Neuronal stem cell (in vitro differentiated cells): ENCODE measurements around the gene YDJC.

Experiments
- DNase-seq: peaks from one replicate; pipeline ENCODE4 v3.0.0-alpha.2; 2013; ENCODE audit warnings: low spot score
- H2AFZ ChIP-seq: one replicate; pipeline ENCODE4 v1.6.1; 2013; ENCODE audit warnings: mild to moderate bottlenecking, low read length, inconsistent platforms
- H2AK5ac ChIP-seq: 2 replicates; pipeline ENCODE4 v1.6.1; 2013; ENCODE audit warnings: low read depth, mild to moderate bottlenecking, inconsistent platforms, low read length, moderate library complexity, mixed read lengths
- H2BK120ac ChIP-seq: 2 replicates; pipeline ENCODE4 v1.6.1; 2013; ENCODE audit warnings: low read depth, mild to moderate bottlenecking, inconsistent platforms, low read length, moderate library complexity, mixed read lengths
- H2BK12ac ChIP-seq: one replicate; pipeline ENCODE4 v1.6.1; 2013; ENCODE audit warnings: low read length, inconsistent platforms
- H2BK15ac ChIP-seq: 2 replicates; pipeline ENCODE4 v1.6.1; 2013; ENCODE audit warnings: mild to moderate bottlenecking, low read length, inconsistent platforms, mixed read lengths
- H2BK5ac ChIP-seq: one replicate; pipeline ENCODE4 v1.6.1; 2013; ENCODE audit warnings: inconsistent platforms, mild to moderate bottlenecking, low read length, moderate library complexity
- H3K14ac ChIP-seq: one replicate; pipeline ENCODE4 v1.6.1; 2013; ENCODE audit warnings: low read length, inconsistent platforms
- H3K18ac ChIP-seq: 2 replicates; pipeline ENCODE4 v1.6.1; 2013; ENCODE audit warnings: low read length, inconsistent platforms
- H3K23ac ChIP-seq: 2 replicates; pipeline ENCODE4 v1.6.1; 2013; ENCODE audit warnings: low read depth, mild to moderate bottlenecking, mixed read lengths, low read length, inconsistent platforms; ENCODE audit not compliant: poor library complexity
- H3K27ac ChIP-seq: replicated peaks from 3 replicates; pipeline ENCODE4 v1.5.1; 2013; ENCODE audit warnings: low read length, inconsistent platforms
- H3K27me3 ChIP-seq, 3 experiments: 2 replicates each; pipeline ENCODE4 v1.6.1; 2013; ENCODE audit warnings: low read length in 3 of 3, mild to moderate bottlenecking in 2 of 3, inconsistent platforms in 1 of 3, low read depth in 1 of 3, mixed read lengths in 1 of 3, moderate library complexity in 1 of 3; ENCODE audit not compliant: control insufficient read depth in 3 of 3, insufficient read depth in 3 of 3
- H3K36me3 ChIP-seq, 2 donors: replicated peaks in 1 of 2; 2 replicates each; pipeline ENCODE4 v1.6.1; 2013; ENCODE audit warnings: low read length in 2 of 2; ENCODE audit not compliant: control insufficient read depth in 2 of 2, insufficient read depth in 2 of 2
- H3K4ac ChIP-seq: 2 replicates; pipeline ENCODE4 v1.6.1; 2013; ENCODE audit warnings: inconsistent platforms, mild to moderate bottlenecking, low read length, moderate library complexity
- H3K4me1 ChIP-seq, 2 donors: 1 replicate in 1 of 2; 2 replicates in 1 of 2; pipeline ENCODE4 v1.6.1; 2013; ENCODE audit warnings: low read length in 2 of 2, low read depth in 1 of 2; ENCODE audit not compliant: control insufficient read depth in 2 of 2, insufficient read depth in 1 of 2
- H3K4me2 ChIP-seq: one replicate; pipeline ENCODE4 v1.6.1; 2013; ENCODE audit warnings: mild to moderate bottlenecking, low read length, inconsistent platforms; ENCODE audit not compliant: insufficient read depth, poor library complexity, severe bottlenecking
- H3K4me3 ChIP-seq, 2 donors: 2 replicates each; pipeline ENCODE4 v1.5.1; 2013; ENCODE audit warnings: low read length in 2 of 2, mild to moderate bottlenecking in 2 of 2, inconsistent platforms in 1 of 2, moderate library complexity in 1 of 2
- H3K79me1 ChIP-seq: one replicate; pipeline ENCODE4 v1.6.1; 2013; ENCODE audit warnings: low read depth, mild to moderate bottlenecking, inconsistent platforms, low read length, moderate library complexity
- H3K9ac ChIP-seq: one replicate; pipeline ENCODE4 v1.6.1; 2013; ENCODE audit warnings: mild to moderate bottlenecking, low read depth, low read length, inconsistent platforms; ENCODE audit not compliant: poor library complexity
- H3K9me3 ChIP-seq, 2 donors: replicated peaks in 1 of 2; 2 replicates each; pipeline versions ENCODE3 to v1.6.1; 2013; ENCODE audit warnings: low read length in 2 of 2, mild to moderate bottlenecking in 2 of 2, inconsistent platforms in 1 of 2, low read depth in 1 of 2, mixed read lengths in 1 of 2, moderate library complexity in 1 of 2; ENCODE audit not compliant: control insufficient read depth in 2 of 2, insufficient read depth in 1 of 2
- H4K8ac ChIP-seq: one replicate; pipeline ENCODE4 v1.6.1; 2013; ENCODE audit warnings: low read depth, mild to moderate bottlenecking, inconsistent platforms, low read length, moderate library complexity
- H4K91ac ChIP-seq: one replicate; pipeline ENCODE4 v1.6.1; 2013; ENCODE audit warnings: low read length, low read depth, mild to moderate bottlenecking, inconsistent platforms; ENCODE audit not compliant: poor library complexity
- WGBS, 2 donors: extraction: QIAGEN DNeasy Blood & Tissue Kit; methylation state at CpG; one replicate each; pipeline ENCODE4 v1.1.7; 2013; ENCODE audit warnings: missing lambda C conversion rate in 2 of 2, mixed read lengths in 1 of 2; ENCODE audit not compliant: insufficient read length in 2 of 2, insufficient replicate concordance in 1 of 2; ENCODE audit errors: extremely low coverage in 2 of 2; 5-methylcytosine and 5-hydroxymethylcytosine counted together

YDJC gene

DNA sequence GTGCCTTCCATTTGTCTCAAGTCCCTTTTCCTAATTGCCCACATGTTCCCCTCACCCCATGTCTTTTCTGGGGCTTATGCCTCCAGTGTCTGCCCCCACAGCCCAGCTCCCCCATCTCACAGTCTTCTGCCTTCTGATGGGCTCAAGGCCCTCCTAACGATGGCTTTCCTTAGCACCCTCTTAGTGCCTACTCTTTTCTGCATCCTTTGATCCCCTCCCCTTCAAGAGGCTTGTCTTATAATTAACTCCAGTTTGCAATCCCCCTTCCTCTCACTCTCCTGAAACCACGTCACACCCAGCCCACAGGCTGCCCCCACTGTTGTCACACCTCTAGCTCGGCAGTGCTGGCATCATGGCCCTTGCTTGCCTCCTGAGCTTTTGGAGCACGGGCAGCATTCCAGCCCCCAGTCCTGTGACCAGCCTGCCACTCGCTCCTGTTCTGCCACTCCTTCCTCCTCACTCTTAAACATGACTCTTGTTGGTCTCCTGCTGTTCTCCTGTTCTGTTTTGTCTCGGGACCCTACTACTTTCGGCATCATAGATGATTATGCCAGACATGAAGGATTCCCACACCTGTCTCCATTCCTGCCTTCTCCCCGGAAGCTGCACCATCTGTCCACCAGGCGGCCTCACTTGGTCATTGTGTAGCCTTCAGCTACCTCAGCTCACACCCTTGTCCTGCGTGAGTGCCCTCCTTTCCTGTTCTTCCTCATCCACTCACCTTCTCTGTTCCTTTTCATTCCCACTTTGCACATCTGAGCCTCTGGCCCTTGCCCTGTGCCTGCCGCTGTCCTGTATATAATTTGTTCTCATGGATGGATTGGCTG, 36.2 kb downstream of the YDJC start:
- peaks cover 27 to 83% of the 10 kb centered on the region in 2 donors for H3K36me3 ChIP-seq
- DNase-seq, result no peak

DNA sequence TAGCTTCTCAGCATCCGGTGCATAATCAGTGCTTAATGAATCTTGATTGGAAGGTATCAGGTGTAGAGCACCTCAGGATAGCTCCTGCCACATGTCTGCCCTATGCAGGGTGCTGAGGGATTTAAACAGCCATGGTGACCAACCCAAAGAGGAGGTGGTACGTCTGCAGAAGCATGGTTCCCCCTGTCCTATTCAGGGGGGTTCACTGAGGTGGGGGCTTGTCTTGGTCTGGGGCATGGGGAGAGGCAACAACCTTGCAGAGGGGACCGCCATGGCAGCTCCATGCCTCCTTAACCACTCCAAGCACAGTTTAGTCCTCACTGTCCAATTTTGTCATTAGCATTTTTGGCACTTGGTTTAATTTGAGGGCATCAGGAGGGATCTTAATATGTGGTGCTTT, 37.4 kb downstream of the YDJC start:
- Histone ChIP-seq H3K9me3 (peaks cover 0 to 4% of the 10 kb centered on the region in 2 donors), H4K8ac (no peak overlapping the region), H3K27ac (no peak overlapping the region), H3K9ac (no peak overlapping the region), H2AK5ac (no peak overlapping the region), H2BK120ac (no peak overlapping the region), H3K4ac (no peak overlapping the region), H2AFZ (no peak overlapping the region), H4K91ac (no peak overlapping the region), H3K79me1 (peaks cover 22% of the 10 kb centered on the region), H2BK5ac (no peak overlapping the region), H3K14ac (no peak overlapping the region), H2BK15ac (no peak overlapping the region), H3K36me3 (peaks cover 30 to 82% of the 10 kb centered on the region in 2 donors), H3K4me3 (no peak overlapping the region), H3K23ac (no peak overlapping the region), H3K4me2 (no peak overlapping the region), H3K18ac (no peak overlapping the region), H3K4me1 (no peaks in the 10 kb centered on the region), H3K27me3 (no peaks in the 10 kb centered on the region), H2BK12ac (no peak overlapping the region)
- no CpG with 5 or more reads among the region's 3 CpGs for WGBS, 2 donors
- DNase-seq, result no peak

More for the DNA sequence above, 36.2 kb downstream of the YDJC start:
- no peak overlapping the region for H2AFZ ChIP-seq
- no peak overlapping the region for H2BK120ac ChIP-seq
- H2AK5ac ChIP-seq, result no peak overlapping the region
- no peak overlapping the region for H2BK12ac ChIP-seq
- no peak overlapping the region for H3K27ac ChIP-seq
- H3K23ac ChIP-seq, result no peak overlapping the region
- no peaks in the 10 kb centered on the region for H3K4me1 ChIP-seq
- H2BK5ac ChIP-seq, result no peak overlapping the region
- no peak overlapping the region for H3K4me2 ChIP-seq
- peaks cover 22% of the 10 kb centered on the region for H3K79me1 ChIP-seq
- H3K4me3 ChIP-seq, result no peak overlapping the region
- H3K14ac ChIP-seq, result no peak overlapping the region
- no peak overlapping the region for H4K91ac ChIP-seq
- no peaks in the 10 kb centered on the region for H3K27me3 ChIP-seq
- no peak overlapping the region for H3K18ac ChIP-seq
- no peak overlapping the region for H3K4ac ChIP-seq
- H2BK15ac ChIP-seq, result no peak overlapping the region
- WGBS, 2 donors, result no CpG with 5 or more reads among the region's 11 CpGs
- no peak overlapping the region for H4K8ac ChIP-seq
- H3K9ac ChIP-seq, result no peak overlapping the region
- H3K9me3 ChIP-seq, result peaks cover 0 to 3% of the 10 kb centered on the region in 2 donors

DNA sequence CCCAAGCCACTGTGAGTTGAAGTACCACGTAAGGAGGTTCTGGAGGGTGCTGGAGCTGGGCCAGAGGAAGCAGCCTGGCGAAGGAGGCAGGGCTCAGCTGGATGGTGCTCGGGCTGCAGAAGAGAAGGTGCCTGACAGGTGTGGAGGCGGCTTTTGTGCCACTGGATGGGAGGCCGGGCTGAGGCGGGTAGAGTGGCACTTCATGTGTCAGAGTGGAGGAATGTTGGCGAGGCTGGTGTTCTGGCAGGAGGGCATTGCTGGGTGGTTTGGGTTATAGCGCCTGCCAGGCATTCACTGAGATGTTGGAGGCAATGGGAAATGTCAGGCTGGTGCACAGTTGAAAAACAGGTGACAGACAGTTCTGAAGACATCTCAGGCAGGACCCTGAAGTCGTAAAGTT, 38.1 kb downstream of the YDJC start:
- WGBS, 2 donors, result no CpG with 5 or more reads among the region's 9 CpGs

DNA sequence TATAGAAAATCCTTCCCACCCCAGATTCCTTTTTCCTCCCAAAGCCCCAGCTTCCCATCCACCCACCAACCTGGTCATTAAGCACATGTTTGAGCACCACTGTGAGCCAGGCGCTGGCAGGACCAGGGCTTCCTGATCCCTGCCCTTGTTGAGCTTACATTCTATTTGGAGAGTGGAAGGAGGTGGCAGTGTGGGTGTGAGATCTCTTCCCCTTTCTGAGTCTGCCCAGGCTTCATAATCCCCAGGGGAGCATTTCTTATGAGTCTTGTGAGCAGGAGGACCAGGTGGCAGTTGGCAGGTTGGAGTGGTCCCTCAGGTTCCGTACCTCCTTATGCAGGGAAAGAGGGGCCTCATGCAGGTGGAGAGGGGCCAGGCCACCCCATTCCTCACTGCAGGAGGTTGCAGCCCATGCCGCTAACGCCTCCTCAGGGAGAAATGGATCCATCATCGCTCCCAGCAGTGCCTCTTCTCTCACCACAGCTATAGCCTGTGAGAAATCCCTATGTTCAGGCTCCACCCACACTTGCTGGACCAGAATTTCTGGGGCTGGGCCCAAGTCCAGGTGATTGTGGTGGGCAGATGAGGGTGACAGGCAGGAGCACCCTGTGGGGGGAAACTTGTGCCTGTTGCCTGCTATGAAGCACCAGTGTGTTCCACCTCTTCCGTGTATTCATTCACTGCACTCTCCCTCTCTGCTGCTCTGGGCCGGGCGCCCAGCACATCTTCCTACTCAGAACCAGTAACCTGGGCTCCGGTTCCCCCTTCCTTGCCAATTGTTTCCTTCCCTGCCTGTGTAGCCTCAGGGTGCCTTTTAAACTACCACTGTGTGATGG, 38.8 kb downstream of the YDJC start:
- Histone ChIP-seq H3K23ac (peak overlapping the region; percentile 22), H3K4me3 (no peak overlapping the region), H3K36me3 (peaks cover 30 to 72% of the 10 kb centered on the region in 2 donors), H3K79me1 (peaks cover 24% of the 10 kb centered on the region), H3K4me2 (no peak overlapping the region), H4K8ac (no peak overlapping the region), H2BK12ac (no peak overlapping the region), H3K4ac (no peak overlapping the region), H2BK5ac (no peak overlapping the region), H3K18ac (no peak overlapping the region), H3K9me3 (peaks cover 0 to 4% of the 10 kb centered on the region in 2 donors), H3K4me1 (no peaks in the 10 kb centered on the region), H2BK15ac (no peak overlapping the region), H2AK5ac (no peak overlapping the region), H3K27ac (no peak overlapping the region), H3K27me3 (no peaks in the 10 kb centered on the region), H4K91ac (no peak overlapping the region), H2BK120ac (peak overlapping the region; percentile 9), H3K14ac (no peak overlapping the region), H2AFZ (no peak overlapping the region), H3K9ac (no peak overlapping the region)
- no CpG with 5 or more reads among the region's 9 CpGs for WGBS, 2 donors
- DNase-seq, result no peak

More for the DNA sequence above, 38.1 kb downstream of the YDJC start:
- no peak for DNase-seq
- Histone ChIP-seq H3K18ac (no peak overlapping the region), H3K9ac (no peak overlapping the region), H3K23ac (peak overlapping the region; percentile 6), H2BK5ac (no peak overlapping the region), H4K91ac (no peak overlapping the region), H3K4ac (no peak overlapping the region), H3K4me2 (no peak overlapping the region), H3K9me3 (peaks cover 0 to 4% of the 10 kb centered on the region in 2 donors), H4K8ac (no peak overlapping the region), H3K4me3 (no peak overlapping the region), H2BK15ac (no peak overlapping the region), H2AK5ac (no peak overlapping the region), H2BK120ac (no peak overlapping the region), H2AFZ (no peak overlapping the region), H3K14ac (no peak overlapping the region), H3K27ac (no peak overlapping the region), H2BK12ac (no peak overlapping the region), H3K36me3 (peaks cover 30 to 77% of the 10 kb centered on the region in 2 donors), H3K27me3 (no peaks in the 10 kb centered on the region), H3K79me1 (peaks cover 22% of the 10 kb centered on the region), H3K4me1 (no peaks in the 10 kb centered on the region)
